NCI-H187 (cell line): ENCODE measurements around the gene TPM2.
A peak's percentile ranks its signal among the peaks of the same experiment; 100 is the strongest.

Source experiments
- DNase-seq, 2 experiments: peaks; one replicate each; lab custom pipeline; 2025; lab: John Stamatoyannopoulos, UW

The TPM2 gene

GRCh38 chr9:35689542-35690293 is at the start of gene TPM2:
TPM2 (minus strand) TSS chr9:35689925; CDS start chr9:35689817, 108 bp downstream.
- DNase-seq = no peak

- DNase-seq = no peak
Observed at GRCh38 chr9:35738924-35739323, 49.2 kb upstream of the TPM2 start.

- no peak for DNase-seq
Observed at GRCh38 chr9:35738186-35738585, 48.5 kb upstream of the TPM2 start.

- DNase-seq = no peak
Observed at GRCh38 chr9:35737143-35737542, 47.4 kb upstream of the TPM2 start.

- no peak for DNase-seq
Observed at GRCh38 chr9:35736201-35736633, 46.5 kb upstream of the TPM2 start.

GRCh38 chr9:35734096-35734495 is 44.4 kb upstream of the TPM2 start:
- no peak for DNase-seq

GRCh38 chr9:35732800-35733541 is 43.2 kb upstream of the TPM2 start:
- no peak for DNase-seq

- peak; percentile 85 to 93 for DNase-seq
Observed at GRCh38 chr9:35732185-35732799, 42.6 kb upstream of the TPM2 start, which contains the start of the genes CREB3 and TLN1. CREB3 (plus strand) TSS chr9:35732666; CDS start chr9:35732773, 107 bp downstream. TLN1 (minus strand) TSS chr9:35732195; CDS start chr9:35725694, 6,501 bp downstream.

- DNase-seq = no peak
Observed at GRCh38 chr9:35731415-35732184, 41.9 kb upstream of the TPM2 start.

- no peak for DNase-seq
Observed at GRCh38 chr9:35730486-35730854, 40.7 kb upstream of the TPM2 start.

GRCh38 chr9:35729700-35730485 is 40.2 kb upstream of the TPM2 start:
- no peak for DNase-seq

GRCh38 chr9:35729101-35729500 is 39.4 kb upstream of the TPM2 start:
- no peak for DNase-seq

GRCh38 chr9:35728041-35728971 is 38.6 kb upstream of the TPM2 start:
- DNase-seq = no peak

- DNase-seq = no peak
Observed at GRCh38 chr9:35727676-35728040, 37.9 kb upstream of the TPM2 start.

GRCh38 chr9:35726931-35727330 is 37.2 kb upstream of the TPM2 start:
- DNase-seq = no peak

GRCh38 chr9:35725362-35725761 is 35.6 kb upstream of the TPM2 start:
- DNase-seq = no peak

- no peak for DNase-seq
Observed at GRCh38 chr9:35723908-35724307, 34.2 kb upstream of the TPM2 start.

GRCh38 chr9:35723426-35723825 is 33.7 kb upstream of the TPM2 start:
- no peak for DNase-seq

GRCh38 chr9:35719546-35719945 is 29.8 kb upstream of the TPM2 start:
- no peak for DNase-seq
